Measurements from ENCODE around the gene BNIP2.
A peak's percentile ranks its signal among the peaks of the same experiment; 100 is the strongest.
"Not testable (repeated sequence)": the region's sequence is repeated elsewhere in the genome, so short reads cannot be mapped to it uniquely, and the experiment has no call there.

BNIP2 gene, protein sequence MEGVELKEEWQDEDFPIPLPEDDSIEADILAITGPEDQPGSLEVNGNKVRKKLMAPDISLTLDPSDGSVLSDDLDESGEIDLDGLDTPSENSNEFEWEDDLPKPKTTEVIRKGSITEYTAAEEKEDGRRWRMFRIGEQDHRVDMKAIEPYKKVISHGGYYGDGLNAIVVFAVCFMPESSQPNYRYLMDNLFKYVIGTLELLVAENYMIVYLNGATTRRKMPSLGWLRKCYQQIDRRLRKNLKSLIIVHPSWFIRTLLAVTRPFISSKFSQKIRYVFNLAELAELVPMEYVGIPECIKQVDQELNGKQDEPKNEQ

DNA sequence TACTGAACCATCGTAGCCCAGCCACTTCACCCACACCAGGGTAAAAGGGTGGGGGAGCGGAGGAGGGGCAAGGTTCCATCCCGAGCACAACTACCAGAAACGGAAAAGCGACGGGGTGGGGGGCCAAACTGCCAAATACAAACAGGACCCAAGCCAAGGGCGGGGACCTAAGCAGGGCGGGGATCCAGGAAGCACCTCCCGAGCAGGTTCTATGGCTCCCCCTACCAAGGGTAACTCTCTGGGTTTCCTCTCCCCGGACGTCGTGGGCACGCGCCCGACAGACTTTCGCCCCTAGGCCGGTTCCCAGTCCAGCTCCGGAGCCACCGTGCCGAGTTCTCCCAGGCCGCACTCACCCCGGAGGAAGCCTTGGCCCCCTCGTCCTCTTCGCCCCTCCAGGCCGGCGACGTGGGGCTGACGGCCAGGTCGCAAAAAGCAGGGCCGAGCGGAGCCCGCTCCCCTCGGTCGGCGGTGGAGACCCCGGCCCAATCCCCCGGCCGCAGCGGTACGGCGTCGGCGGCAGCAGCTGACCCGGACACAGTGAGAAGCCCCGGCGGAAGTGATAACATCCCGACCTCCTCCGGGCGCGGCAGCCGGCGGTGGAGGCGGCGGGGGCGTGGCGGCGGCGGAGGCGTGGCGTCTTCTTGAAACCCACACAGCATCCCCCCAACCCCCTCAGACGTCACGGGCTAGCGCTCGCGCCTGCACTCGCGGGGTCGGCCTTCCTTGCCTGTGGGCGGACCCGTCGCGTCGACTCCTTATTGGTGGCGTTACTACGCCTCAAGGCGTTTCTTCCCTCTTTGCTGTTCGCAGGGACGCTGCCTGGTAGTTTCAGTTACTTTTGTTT, at the start of gene BNIP2:
Gene BNIP2, minus strand, starts transcription at position 539 of the 844 bp plus-strand sequence. CDS start 6,863 bp downstream, outside the sequence.
- DNase-seq: peak; percentile 96

DNA sequence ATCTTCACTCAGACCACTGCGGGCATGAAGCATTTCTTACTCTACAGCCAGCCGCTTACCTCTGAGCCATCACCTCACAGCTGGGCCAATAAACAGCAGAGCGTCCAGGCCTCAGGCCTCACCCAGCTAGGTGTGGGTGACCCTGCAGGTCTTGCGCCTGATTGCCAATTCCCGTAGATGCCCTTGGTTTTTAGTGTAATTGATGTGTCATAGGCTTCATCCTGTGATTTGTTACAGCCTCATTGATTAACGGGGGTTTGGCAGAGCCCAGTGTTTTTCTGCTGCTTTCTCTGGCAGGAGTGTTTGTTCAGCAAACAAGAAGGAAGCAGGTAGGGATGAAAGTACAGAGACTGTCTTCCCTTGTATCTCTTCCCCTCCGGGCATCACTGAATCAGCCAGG, 49.6 kb upstream of the BNIP2 start:
- DNase-seq: no peak

DNA sequence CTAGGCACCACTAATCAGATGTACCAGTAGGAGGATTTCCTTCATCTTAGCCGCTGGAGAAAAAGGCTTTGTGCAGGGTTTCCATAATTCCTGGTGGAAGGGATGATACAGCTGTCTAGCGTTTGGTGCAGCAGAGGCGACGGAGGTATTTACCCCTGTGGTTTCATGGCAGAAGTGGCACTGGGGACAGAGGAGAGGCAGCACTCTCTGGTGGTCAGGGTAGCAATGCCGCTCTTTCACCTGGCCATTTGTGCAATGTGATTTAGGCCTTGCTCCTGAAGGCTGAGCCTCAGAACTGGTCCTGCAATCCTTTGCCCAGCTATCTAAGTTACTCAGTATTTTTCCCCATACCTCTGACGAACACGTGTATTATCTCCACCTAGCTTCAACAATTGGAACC, 47.1 kb upstream of the BNIP2 start:
- no peak for DNase-seq

DNA sequence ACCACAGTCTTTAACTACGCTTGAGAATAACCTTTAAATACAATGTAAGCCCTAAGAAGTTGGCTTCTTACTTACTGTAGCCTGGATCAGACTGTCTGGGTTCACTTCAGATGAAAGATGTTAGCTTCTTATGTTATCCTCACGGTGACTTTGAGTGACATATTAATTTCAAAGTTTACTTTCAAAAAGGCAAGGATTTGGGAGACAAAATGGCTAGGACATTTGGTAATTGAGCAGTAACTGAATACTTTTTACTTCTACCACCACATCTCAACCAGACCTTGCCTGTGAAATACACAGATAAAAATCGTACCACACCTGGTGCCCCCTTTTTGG, 36.0 kb upstream of the BNIP2 start:
- DNase-seq: no peak

DNA sequence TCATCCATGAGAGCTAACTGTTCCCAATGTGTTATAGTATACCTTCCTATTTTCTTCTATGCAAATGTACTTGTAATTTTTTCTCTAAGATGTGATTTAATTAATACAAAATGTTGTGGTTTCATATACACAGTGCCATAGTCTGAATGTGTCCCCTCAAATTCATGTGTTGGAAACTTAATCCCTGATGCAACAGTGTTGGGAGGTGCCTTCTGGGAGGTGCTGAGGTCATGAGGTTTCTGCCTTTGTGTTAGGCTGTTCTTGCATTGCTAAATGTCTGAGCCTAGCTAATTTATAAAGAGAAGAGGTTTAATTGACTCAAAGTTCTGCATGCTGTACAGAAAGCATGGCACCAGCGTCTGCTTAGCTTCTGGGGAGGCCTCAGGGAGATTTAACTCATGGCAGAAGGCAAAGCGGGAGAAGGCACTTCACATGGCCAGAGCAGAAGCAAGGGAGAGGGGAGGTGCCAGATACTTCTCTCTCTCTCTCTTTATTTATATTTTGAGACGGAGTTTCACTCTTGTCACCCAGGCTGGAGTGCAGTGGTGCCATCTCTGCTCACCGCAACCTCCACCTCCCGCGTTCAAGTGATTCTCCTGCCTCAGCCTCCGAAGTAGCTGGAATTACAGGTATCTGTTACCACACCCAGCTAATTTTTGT, 34.7 kb upstream of the BNIP2 start:
- DNase-seq: no peak

DNA sequence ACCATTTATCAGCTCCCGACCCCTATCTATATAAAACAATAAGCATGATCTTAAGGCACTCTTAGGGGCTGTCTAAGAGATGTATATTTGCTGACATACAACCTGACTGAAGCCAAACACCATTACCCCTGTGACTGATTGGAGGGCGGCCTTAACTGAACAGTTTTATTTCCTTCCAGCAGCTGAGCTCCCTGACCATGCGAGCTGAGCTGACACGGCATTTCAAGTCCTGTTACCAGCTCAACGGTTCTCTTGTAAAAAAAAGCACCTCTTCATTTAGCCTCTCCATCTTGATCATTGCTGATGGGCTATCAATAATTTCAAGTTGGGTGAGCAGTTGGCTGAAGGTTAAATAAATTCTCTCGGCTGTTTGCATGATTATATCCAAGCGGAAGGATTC, 33.4 kb upstream of the BNIP2 start:
- no peak for DNase-seq

DNA sequence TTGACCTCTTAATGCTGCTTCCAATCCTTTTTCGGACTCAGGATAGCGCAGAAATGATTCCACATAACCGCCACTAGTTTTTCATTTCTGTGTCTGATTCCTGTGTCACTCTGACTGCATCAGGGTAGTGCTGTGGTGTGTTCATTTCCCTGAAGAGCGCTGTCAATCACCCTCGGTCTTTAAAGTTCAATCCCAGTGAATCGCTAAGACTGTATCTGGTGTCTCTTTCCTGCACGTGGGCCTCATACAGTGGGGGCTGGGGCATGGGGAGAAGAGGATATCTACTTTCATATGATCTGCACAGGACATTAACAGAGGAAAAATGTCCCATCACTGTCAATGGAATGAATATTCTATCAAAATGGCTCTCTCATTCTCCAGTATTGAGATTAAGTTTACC, 32.9 kb upstream of the BNIP2 start:
- no peak for DNase-seq

DNA sequence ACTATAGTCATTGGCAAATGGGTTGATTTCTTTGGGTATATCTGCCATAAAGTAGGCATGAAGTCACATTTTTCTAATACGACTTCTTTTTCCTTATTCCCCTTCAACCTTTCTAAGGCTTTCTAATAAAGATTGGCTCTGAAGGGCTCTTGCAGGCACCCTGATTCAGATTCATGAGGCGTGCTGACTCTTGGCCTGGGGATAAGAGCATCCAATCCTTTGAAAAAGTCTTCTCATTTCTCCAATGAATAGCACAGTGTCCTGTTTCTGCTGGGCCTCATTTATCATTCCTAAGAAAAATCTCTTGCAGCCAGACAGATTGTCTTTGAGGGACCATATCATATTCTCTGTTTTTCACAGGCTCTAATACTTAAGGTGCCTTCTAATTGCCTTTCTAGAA, 32.3 kb upstream of the BNIP2 start:
- no peak for DNase-seq

DNA sequence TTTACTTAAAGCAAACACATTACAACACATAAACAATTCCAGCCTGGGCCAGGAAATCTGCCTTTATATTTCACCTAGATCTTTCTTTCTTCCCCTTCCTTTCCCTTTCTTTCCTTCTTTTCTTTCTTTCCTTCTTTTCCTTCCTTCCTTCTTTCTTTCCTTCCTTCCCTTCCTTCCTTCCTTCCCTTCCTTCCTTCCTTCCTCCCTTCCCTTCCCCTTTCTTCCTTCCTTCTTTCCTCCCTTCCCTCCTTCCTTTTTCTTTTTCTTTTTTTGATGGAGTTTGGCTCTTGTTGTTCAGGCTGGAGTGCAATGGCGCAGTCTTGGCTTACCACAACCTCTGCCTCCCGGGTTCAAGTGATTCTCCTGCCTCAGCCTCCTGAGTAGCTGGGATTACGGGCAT, 24.1 kb upstream of the BNIP2 start:
- no peak for DNase-seq

DNA sequence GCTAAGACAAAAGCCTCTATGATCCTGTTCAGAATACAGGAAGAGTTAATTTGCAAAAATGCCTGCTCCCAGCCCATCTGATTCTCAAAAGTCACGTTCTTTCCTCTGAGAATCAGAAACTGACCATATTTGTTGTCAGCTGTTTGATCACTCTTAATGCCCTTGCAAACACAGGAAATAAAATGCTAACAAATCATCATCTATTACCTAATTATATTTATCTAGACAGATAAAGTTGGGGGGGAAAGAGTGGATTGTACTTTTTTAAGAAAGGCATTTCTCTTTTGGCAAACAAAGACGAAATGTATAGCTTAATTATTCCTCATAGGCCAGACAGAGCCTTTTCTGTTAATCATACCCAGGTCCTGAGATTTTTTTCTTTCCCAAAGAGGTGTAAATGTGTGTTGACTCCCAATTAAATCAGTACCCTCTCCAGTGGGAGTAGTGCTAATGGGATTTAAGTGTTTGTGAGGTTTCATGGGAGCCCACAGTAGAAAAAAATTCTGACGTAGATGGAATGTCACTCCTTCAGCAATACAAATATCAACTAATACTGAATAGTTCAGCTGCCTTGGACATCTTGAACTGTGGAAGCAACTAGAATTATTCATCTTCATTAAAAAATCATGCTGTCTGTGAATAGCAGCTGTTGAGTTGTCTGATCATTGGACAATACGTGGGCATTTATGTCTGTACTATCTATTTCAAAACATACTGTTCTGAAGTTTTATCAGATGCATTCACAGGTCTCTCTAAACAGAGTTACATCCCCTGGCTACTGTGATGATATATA, 22.5 kb upstream of the BNIP2 start:
- DNase-seq: no peak

DNA sequence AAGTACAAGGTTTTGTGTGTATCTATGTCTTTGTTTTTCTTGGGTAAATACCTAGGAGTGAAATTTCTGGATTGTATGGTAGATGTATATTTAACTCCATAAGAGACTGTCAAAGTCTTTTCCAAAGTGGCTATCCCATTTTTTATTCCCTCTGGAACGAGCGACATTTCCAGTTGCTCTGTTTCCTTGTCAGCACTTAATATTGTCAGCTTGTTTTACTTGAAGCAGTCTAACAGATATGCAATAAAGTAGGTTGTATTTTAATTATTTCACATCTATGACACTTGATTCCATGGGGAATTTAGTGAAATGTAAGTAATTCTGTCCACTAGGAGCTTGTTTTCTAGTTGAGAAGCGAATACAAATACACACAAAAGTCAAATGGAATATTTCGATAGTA, 18.5 kb upstream of the BNIP2 start:
- no peak for DNase-seq

DNA sequence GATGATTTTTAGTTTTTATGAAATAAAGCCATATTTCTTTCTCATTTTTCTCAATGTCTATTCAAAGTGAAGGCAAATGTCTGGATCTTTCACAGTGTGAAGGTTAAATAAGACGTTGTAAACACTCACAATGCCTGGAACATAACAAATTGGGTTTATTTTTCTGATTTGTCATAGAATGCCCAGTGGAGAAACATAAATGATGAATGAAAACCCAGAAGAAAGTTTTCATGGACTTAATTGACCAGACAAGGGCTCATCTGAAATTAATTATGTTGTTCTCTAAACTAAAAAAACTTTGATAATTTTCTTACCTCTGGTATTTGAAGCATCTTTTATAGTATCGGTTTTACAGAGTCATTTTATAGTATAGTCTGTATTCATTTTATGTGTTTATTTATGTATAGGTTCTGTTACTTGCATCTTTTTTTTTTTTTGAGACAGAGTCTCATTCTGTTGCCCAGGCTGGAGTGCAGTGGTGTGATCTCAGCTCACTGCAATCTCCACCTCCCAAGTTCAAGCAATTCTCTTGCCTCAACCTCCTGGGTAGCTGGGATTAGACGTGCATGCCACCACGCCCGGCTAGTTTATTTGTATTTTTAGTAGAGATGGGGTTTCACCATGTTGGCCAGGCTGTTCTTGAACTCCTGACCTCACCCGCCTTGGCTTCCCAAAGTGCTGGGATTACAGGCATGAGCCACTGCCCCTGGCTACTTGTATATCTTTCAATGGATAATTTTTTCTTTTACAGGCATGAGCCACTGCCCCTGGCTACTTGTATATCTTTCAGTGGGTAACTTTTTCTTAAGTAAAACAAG, 15.1 kb upstream of the BNIP2 start:
- DNase-seq: peak; percentile 66

DNA sequence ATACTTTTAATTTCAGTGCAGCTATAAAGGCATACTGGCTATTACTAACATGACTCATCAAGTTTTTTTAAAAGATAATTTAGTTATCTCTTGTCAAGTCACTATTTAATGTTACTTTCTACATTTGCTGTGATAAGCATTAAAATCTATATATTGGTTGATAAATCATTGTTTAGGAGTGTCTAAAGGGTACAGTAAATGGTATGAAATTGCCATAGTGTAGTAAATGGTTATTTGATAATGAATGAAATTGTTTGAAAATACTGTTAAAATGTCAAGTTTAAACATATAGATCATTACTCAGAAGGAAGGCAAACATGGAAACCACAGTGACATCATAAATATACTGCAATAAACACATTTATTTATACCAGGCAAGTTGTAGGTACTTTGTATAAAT, 13.2 kb upstream of the BNIP2 start:
- DNase-seq: no peak

DNA sequence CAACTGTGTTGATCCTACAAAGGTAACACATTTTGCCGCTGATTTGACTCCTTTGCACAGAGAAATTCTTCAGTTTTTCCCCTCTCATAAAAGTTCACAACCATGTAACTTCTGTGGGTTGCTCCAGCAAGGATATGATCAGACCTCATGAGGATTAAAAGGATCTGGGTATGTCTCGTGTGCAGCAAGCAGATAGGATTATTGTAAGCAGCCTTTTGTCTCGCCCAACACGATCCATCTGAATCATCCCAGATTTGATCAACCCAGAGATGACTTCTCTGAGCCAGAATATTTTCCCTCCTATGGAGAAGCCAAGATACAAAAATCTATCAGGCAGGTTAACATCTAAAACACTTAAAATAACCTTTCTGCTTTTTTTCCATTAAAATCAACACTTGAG, 12.8 kb upstream of the BNIP2 start:
- no peak for DNase-seq

DNA sequence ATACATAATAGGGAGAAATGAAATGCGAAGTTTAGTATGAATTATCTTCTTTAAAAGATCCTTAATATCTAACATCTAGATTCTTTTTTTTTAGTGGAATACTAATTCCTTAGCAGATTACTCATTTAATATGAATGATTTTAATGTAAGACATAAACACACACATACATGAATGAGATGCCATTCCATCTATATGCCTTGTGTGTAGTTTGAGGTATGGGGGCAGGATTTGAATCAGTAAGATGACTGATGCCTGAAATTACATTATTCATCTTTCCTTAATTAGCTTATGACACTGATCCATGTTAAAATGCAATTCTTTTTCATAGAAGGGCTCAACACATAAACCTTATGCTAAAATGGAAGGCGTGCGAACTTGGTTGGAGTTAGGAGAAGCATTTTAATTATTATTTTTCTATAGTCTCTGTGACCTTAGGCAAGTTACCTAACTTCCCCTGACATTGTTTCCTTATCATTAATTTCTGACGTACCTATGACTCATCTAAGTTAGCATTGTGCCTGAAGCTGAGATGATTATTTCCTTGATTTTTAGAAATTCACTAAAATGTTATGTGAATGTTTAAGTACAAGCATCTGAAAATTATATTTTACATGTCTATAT, 10.8 kb upstream of the BNIP2 start:
- DNase-seq: no peak

DNA sequence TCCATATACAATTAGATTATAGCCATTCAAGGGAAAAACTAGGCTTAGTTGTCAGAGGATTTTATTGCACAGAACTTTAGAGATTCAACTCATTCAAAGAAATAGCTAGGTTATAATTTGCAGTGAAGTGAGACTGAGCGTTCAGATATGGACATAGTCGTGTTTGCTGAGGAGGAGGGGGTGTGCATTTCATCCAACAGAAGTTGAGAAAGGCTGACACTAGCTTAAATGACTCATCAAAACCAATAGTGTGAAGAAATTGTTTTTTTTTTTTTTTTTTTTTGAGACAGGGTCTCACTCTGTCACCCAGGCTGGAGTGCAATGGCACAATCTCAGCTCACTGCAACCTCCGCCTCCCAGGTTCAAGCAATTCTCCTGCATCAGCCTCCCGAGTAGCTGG, 8.9 kb upstream of the BNIP2 start:
- DNase-seq: not testable (repeated sequence)

DNA sequence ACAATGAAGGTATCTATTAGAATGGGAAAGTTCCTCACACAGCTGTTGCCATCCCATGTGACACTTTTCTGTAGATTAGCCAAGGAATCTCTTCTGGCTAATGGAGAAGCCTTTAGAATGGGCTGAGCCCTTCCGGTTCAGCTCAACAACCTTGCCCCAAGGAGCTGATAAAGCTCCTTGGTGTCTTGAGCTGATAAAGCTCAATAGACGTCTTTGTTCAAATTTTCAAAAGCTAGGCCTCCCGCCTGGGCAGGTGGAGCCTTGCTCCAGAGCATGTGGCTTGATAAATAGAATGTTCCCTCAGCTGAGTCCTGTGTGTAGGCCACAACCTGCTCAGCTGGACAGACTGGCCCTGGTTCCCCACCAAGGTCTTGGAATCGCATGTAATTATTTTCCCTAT, 7.2 kb upstream of the BNIP2 start:
- DNase-seq: no peak

DNA sequence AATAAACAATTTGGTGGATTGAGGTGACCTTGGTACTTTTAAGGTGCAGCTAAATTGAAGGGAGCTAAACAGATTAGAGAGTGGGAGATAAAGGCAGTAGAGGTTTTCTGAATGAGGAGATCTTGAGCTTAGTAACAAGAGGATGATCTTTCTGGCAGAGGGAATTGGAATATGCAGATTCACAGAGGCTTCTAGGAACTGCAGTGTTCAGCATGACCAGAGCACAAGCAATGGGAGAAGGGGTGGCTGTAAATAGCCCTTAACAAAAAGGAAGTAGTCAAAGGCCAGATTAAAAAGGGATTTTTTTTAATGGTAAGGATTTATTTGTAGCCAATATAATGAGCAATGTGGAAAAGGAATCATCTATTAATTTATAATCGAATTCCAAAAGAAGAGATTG, 5.7 kb upstream of the BNIP2 start:
- DNase-seq: no peak

DNA sequence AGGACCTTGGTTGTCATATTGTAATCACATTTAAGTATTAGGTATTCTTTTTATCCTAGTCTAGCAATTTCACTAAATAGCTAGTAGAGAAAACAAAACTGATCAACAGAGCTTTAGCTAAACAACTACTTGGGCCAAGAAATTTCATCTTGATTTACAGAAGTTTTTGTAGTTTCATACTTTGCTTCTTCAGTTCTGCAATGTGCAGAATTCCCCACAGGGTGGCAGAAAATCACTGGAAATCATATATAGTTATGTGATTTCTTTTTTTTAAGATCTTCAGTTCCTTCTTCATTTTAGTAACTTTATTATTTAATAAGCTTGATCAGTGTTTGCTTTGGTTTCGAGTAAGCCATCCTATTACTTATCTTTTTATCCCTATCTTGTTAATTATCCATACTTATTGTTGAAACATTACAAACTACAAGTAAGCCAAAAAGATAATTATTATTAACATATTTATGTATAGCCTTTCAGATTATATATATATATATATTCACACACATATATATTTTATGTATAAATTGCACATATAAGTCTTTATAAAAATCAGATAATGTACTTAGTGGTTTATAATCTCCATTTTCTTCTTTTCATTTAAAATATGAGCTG, 2.2 kb upstream of the BNIP2 start:
- DNase-seq: no peak

DNA sequence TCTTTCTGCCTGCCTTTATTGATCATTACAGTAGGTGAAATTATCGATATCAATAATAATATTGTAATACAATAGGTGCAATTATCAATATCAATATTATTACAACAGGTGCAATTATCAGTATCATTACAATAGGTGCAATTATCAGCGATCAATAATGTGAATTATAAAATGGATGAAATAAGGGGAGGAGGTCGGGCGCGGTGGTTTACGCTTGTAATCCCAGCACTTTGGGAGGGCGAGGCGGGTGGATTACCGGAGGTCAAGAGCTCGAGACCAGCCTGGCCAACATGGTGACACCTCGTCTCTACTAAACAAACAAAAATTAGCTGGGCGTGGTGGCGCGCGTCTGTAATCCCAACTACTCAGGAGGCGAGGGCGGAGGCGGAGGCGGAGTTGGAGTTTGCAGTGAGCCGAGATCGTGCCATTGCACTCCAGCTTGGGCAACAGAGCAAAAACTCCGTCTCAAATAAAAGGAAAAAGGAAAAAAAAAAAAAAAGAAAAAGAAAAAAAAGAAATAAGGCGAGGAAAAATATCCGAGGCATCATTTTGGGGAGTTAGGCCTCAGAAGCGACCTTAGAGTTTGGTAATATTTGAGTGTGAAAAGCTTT, 611 bp upstream of the BNIP2 start:
- DNase-seq: no peak

DNA sequence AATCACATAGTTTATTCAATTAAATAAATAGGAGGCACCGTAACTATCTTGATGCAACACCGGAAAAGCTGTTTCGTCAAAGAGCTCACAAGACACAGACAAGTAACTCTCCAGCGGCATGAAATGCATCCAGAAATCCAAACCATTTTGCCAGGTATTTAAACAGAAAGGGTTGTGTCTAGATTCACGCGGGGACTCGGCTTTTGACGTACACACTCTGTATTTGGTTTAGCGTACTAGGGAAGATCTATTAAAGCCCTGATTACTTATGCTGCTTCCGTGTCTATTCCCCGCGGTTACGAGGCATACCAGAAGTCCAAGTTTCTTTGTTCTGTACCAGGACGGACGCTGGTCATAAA, 718 bp downstream of the BNIP2 start:
- DNase-seq: no peak

All from T1000 (cell line).